MM.1S (cell line): ENCODE results near the gene NBEAL2.

ENCODE experiments used
- EZH2phosphoT487 ChIP-seq: fragments of 300-600 bp; sonication (generic); IDR thresholded peaks from 2 replicates; pipeline ENCODE4 v1.6.1; 2018; ENCODE audit warnings: antibody characterized with exemption, low read length
- TF ChIP-seq, protein P1 (sequence below): fragments of 300-600 bp; sonication (generic); IDR thresholded peaks from 2 replicates; pipeline ENCODE4 v1.5.1; 2016; ENCODE audit warnings: antibody characterized with exemption, low read length, mixed read lengths

DNA sequence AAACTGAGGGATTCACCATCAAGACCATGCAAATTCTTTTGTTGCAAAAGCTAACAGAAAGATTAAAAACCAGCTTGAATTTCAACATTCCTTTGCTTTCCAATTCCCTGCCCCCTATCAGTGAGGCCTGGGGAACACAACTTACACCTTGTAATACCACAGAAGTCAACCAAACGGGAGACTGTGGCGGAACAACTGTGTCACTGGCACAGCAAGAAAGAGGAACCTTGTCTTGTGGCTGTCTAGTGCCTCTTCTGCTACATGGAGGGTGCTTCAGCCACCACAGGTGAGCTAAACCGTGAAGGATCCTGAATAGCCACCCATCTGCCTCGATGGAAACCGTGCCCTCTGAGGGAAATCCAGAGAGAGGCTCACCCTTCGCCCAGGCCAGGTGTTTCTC, 14.3 kb upstream of the NBEAL2 start:
- no peak for TF ChIP-seq EZH2phosphoT487
- TF ChIP-seq, protein P1, sequence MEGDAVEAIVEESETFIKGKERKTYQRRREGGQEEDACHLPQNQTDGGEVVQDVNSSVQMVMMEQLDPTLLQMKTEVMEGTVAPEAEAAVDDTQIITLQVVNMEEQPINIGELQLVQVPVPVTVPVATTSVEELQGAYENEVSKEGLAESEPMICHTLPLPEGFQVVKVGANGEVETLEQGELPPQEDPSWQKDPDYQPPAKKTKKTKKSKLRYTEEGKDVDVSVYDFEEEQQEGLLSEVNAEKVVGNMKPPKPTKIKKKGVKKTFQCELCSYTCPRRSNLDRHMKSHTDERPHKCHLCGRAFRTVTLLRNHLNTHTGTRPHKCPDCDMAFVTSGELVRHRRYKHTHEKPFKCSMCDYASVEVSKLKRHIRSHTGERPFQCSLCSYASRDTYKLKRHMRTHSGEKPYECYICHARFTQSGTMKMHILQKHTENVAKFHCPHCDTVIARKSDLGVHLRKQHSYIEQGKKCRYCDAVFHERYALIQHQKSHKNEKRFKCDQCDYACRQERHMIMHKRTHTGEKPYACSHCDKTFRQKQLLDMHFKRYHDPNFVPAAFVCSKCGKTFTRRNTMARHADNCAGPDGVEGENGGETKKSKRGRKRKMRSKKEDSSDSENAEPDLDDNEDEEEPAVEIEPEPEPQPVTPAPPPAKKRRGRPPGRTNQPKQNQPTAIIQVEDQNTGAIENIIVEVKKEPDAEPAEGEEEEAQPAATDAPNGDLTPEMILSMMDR, result no peak
